Neural cell (in vitro differentiated cells): Measurements from ENCODE around the gene IL20RB.

Experiments
- EP300 ChIP-seq: fragments of 450-650 bp; conservative IDR thresholded peaks from 2 replicates; pipeline ENCODE4 v1.6.1; 2014; ENCODE audit warnings: antibody characterized with exemption, mild to moderate bottlenecking, moderate library complexity; ENCODE audit not compliant: poor library complexity, severe bottlenecking
- EZH2 ChIP-seq: fragments of 200-600, 300-800 bp; shearing (Covaris generic), sonication (generic); IDR thresholded peaks from 2 replicates; pipeline ENCODE4 v1.6.1; 2014; ENCODE audit warnings: antibody characterized with exemption, low read length, borderline replicate concordance, mild to moderate bottlenecking; ENCODE audit not compliant: insufficient read depth, poor library complexity, severe bottlenecking
- POLR2AphosphoS5 ChIP-seq: IDR thresholded peaks from 2 replicates; pipeline ENCODE4 v1.6.1; 2012
- TF ChIP-seq, protein P1 (sequence below): fragments of 450-650 bp; IDR thresholded peaks from 2 replicates; pipeline ENCODE4 v1.5.1; 2014; ENCODE audit warnings: antibody characterized with exemption, mild to moderate bottlenecking, moderate library complexity; ENCODE audit not compliant: poor library complexity, severe bottlenecking

DNA sequence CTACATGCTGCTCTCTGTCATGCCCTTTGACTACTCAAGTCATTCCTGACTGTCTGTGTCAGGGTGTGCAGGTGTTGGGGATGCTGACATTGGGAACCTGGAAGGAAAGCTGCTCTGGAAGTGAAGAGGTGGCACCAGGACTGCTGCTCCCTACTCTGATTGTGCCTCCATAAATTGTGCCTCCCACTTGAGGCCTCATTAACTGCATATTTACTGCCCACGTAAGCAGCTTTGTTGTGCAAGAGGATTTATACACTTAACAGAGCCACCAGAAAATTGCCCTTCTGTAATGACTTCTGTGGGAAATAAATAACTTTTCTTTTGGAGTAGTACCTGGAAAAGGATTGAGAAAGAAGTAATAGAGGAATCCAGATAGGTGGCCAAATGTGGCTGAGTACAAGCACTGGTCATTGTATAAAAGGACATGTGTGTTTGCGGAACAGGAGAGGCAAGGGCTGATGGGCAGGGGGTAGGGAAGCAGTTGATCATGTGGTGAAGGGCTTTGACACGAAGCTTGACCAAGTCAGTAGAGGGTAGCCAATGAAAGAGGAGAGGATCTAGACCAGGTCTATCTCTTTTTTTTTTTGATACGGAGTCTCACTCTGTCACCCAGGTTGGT lies 24.8 kb downstream of the IL20RB start:
- TF ChIP-seq, protein P1, sequence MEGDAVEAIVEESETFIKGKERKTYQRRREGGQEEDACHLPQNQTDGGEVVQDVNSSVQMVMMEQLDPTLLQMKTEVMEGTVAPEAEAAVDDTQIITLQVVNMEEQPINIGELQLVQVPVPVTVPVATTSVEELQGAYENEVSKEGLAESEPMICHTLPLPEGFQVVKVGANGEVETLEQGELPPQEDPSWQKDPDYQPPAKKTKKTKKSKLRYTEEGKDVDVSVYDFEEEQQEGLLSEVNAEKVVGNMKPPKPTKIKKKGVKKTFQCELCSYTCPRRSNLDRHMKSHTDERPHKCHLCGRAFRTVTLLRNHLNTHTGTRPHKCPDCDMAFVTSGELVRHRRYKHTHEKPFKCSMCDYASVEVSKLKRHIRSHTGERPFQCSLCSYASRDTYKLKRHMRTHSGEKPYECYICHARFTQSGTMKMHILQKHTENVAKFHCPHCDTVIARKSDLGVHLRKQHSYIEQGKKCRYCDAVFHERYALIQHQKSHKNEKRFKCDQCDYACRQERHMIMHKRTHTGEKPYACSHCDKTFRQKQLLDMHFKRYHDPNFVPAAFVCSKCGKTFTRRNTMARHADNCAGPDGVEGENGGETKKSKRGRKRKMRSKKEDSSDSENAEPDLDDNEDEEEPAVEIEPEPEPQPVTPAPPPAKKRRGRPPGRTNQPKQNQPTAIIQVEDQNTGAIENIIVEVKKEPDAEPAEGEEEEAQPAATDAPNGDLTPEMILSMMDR: no peak
- TF ChIP-seq EP300 (no peak), POLR2AphosphoS5 (no peak), EZH2 (no peak)
